Hepatocyte (in vitro differentiated cells): ENCODE measurements around the gene TRPC1.

Experiments
- EZH2 ChIP-seq: fragments of 200-600 bp; sonication (generic); IDR thresholded peaks from 2 replicates; pipeline ENCODE4 v1.6.1; 2016; ENCODE audit warnings: antibody characterized with exemption, mild to moderate bottlenecking, borderline replicate concordance
- EZH2phosphoT487 ChIP-seq: fragments of 200-600 bp; sonication (generic); IDR thresholded peaks from one replicate; pipeline ENCODE4 v1.6.1; 2018; ENCODE audit warnings: antibody characterized with exemption, mild to moderate bottlenecking, low read depth, moderate library complexity; ENCODE audit not compliant: unreplicated experiment, severe bottlenecking
- TF ChIP-seq, protein P1 (sequence below): fragments of 200-600 bp; sonication (generic); IDR thresholded peaks from 2 replicates; pipeline ENCODE4 v1.5.1; 2016; ENCODE audit warnings: antibody characterized with exemption, mild to moderate bottlenecking; ENCODE audit not compliant: poor library complexity

DNA sequence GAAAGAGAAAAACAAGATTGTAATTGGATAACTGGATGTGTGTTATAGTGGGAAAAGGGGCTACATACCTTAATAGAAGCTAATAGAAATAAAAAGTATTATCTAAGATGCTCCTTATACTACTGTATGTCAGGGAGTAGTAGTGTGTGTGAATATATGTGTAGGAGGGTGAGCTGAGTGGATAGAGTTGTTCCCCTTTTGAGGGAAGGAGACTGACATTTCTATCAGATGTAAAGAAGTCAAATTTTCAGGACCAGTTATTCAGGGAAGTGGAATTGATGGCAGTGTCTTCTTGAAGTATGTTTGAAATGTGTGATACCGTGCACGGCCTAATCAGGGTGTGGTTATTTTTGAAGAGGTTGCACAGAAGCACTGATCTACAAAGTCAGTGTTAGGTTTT lies 116.0 kb downstream of the TRPC1 start:
- TF ChIP-seq, protein P1, sequence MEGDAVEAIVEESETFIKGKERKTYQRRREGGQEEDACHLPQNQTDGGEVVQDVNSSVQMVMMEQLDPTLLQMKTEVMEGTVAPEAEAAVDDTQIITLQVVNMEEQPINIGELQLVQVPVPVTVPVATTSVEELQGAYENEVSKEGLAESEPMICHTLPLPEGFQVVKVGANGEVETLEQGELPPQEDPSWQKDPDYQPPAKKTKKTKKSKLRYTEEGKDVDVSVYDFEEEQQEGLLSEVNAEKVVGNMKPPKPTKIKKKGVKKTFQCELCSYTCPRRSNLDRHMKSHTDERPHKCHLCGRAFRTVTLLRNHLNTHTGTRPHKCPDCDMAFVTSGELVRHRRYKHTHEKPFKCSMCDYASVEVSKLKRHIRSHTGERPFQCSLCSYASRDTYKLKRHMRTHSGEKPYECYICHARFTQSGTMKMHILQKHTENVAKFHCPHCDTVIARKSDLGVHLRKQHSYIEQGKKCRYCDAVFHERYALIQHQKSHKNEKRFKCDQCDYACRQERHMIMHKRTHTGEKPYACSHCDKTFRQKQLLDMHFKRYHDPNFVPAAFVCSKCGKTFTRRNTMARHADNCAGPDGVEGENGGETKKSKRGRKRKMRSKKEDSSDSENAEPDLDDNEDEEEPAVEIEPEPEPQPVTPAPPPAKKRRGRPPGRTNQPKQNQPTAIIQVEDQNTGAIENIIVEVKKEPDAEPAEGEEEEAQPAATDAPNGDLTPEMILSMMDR, result no peak
- TF ChIP-seq EZH2 (no peak), EZH2phosphoT487 (no peak)
